Suppressor macrophage (primary cell): ENCODE data around the gene ITPRIP.

Experiments
- DNase-seq, 4 experiments: peaks; one replicate each; pipeline ENCODE4 v3.0.0-alpha.2; 2020 to 2022

Gene ITPRIP

DNA sequence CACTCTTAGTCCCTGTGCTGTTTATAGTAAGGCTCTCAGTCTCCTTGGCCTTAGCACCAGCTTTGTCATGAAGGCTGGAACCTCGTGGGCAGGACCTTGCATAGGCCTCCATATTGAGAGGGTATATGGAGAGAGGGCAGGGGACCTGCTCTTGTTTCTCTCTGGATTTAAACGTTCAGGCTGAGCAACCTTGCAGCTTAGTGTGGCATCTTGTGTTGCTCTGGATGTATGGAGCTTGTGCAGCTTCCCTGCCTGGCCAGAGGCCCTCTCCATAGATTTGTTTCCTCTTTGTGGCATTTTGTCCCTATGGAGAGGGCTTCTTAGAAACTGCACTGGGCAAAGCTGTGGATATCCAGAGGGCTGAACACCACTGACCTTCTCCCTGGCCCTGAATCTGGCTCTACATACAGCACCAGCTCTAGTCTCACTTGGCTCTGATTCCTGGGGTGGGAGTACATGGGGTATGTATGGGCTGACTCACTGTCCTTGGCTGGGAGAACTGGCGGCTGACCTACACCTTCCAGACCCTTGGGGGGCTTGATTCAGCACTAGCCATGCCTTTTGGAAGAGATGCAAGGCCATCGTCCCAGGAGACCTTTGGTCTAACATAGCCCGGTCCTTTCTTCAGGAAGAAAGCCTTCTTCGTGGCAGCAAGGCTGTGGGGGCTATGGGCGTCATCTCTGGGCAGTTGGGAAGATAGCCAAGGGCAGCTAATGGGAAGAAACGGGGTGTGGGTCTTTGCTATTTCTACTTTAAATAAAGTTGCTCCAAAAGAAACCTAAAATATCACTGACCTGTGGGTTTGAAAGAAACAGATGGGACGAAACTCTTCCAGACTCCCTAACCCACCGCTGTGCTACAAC is 30.5 kb downstream of the ITPRIP start:
- peak in 2 of 4 experiments; percentile 2 to 7 for DNase-seq

- DNase-seq: peak in 1 of 4 experiments; percentile 9
These were observed 31.4 kb downstream of the ITPRIP start for GRCh38 chr10:104306897-104307296.

DNA sequence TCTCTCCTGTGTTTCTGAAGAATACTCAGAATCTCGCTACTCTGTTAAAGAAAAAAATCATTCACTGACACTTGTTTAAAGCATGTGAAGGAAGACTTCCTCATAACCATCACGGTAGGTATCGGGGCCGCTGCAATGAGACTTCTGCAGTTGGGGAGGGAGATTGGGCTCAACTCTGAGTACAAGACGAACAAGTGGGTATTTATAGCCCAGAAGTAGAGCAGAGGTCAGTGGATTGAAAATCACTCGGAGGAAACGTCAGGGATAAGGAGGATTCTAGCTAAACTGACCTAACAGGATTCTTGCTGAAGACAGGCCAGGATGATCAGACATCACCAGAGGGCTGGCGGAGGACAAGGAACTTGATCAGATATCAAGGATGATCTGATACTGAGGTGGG is 33.3 kb downstream of the ITPRIP start:
- DNase-seq: peak in 1 of 4 experiments; percentile 11

- DNase-seq: no peak
These were observed 33.9 kb downstream of the ITPRIP start for GRCh38 chr10:104304356-104304745.

- peak in 1 of 4 experiments; percentile 4 for DNase-seq
These were observed 34.5 kb downstream of the ITPRIP start for GRCh38 chr10:104303594-104304355.

- no peak for DNase-seq
These were observed 36.2 kb downstream of the ITPRIP start for GRCh38 chr10:104301907-104302690.

GRCh38 chr10:104300736-104301292 is 37.5 kb downstream of the ITPRIP start:
- peak in 2 of 4 experiments; percentile 35 to 40 for DNase-seq

DNA sequence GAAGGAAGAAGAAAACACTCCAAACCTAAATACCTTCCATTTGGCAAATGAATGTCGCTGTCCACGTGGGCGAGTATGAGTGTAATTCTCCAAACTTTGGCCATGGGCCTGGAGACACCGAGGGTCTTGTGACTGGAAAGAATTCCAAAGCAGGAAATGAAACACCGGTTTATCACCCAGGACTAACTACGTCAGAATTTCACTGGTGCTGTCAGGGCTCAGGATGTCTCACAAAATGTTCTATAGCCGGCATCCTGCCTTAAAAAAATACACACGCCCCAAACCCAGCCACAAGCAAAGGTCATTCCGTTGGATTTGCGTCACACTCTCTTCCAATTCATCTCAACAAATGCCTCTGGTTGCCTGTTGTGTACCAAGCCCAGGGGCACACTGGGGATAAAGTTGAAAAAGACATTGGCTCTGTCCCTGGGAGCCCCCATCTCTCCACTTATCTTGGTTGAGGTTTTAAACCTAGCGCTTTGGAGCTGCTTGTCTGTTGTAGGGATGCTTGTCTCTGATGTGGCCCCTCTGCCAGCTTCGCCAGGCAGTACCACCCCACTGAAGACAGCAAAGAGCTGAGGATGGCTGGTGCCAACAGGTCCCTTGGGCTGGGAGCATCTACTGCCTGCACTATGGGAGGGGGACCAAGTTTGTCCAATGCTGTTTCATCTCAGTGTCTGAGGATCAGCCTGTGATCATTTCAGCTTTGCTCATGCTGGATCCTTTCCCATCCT is 38.1 kb downstream of the ITPRIP start:
- no peak for DNase-seq

DNA sequence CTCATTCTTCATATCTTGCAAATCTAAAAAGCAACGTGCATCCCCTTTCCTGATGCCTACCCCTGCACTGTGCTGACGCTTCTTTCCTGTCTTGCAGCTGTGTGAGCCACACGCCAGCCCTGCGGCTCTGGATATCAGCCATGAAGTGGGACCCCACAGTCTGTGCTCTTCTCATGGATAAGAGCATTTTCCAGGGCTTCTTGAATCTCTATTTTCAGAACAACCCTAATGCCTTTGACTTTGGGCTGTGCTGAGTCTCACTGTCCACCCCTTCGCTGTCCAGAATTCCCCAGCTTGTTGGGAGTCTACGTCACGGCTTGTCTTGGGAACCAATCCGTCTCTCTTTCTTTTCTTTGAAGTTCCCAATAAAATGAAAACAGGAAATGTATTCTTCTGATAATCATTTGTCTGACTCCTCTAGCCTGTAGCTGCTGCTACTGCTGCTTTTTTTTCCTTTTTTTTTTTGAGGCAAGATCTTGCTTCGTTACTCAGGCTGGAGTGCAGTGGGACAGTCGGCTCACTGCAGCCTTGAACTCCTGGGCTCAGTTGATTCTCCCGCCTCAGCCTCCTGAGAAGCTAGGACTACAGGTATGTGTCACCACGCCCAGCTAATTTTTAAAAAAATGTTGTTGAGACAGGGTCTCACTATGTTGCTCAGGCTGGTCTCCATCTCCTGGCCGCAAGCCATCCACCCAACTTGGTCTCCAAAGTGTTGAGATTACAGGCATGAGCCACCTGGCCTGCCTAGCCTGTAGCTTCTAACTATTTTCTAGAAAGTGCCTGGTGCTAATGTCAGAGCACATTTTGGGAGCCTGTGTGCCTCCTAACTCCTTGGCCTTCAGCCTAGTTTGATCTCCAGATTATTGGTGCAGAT is 39.0 kb downstream of the ITPRIP start:
- DNase-seq: no peak

GRCh38 chr10:104297697-104298660 is 40.3 kb downstream of the ITPRIP start:
- DNase-seq: peak in 1 of 4 experiments; percentile 37

- DNase-seq: no peak
These were observed 41.4 kb downstream of the ITPRIP start for GRCh38 chr10:104296687-104297436.

- DNase-seq: no peak
These were observed 44.4 kb downstream of the ITPRIP start for GRCh38 chr10:104293781-104294321.

GRCh38 chr10:104293011-104293410 is 45.3 kb downstream of the ITPRIP start:
- peak in 3 of 4 experiments; percentile 36 to 63 (median 58) for DNase-seq

DNA sequence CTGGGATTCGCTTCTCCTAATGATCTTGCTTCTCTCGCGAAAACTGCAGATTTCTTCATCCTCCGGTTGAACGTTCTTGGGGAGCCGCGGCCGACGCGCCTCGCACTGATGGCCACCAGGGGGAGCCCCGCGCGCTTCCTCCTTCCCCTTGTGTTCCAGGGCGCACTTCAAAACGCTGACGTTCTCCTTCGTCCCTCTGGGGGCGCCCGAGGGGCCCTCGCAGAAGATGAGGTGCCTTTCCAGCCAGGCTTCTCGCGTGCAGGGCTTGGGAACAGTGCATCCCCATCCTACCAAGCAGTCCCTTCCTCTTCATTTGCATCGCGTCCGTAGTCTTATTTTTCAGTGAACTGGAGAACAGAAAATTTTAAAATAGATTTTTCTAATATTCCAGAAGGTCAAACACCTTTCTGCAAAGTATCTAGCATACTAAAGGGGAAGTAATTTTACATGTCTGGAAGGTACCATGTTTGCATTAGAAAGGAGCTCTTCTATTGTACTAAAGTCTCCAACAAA is 46.8 kb downstream of the ITPRIP start:
- peak; percentile 93 to 97 (median 96) for DNase-seq

DNA sequence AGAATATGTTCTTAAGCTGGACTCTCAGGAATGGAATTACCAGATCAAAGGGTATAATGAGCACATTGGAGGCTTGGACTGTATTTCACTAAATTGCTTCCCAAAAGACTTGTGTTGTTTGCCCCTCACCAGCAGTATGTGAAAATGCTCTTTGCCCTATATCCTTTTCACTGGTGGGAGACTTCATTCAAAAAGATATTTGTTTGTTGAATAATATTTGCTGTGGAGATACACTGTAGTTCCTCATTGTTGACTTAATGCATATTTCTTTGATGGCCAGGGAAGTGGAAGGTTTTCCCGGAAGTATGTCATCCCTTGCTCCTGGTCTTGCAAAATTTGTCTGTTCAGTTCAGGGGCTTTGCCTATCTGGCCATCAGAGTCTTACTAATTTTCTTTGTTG is 49.9 kb downstream of the ITPRIP start:
- DNase-seq: no peak

DNA sequence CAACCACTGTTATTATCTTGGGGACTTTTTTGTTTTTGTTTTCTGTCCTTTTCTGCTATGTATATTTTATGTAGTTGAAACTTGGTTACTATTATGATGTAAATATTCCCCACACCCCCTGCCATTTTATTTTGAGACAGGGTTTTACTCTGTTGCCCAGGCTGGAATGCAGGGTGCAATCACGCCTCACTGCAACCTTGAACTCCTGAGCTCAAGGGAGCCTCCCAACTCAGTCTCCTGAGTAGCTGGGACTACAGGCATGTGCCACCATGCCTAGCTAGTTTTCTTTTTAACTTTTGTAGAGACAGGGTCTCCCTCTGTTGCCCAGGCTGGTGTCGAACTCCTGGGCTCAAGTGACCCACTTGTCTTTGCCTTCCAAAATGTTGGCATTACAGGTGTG is 51.3 kb downstream of the ITPRIP start:
- DNase-seq: no peak

- no peak for DNase-seq
These were observed 53.4 kb downstream of the ITPRIP start for GRCh38 chr10:104284846-104285245.

DNA sequence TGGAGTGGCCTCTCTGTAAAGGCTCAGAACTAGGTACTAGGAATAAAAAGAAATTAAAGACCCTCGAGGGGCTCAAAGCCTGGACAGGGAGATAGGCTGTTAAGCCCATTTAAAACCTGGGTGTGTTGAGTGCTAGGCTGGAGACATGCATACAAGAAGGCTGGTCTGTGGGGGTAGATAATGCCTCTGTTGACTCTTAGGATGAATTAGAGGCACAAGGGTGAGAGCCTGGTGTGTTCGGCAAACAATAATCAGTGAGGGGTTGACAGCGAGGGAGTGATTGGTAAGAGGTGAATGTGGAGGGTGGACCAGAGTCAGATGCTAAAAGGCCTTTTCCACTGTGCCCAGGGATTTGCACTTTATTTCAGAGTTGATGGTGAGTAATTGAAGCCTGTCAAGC is 56.6 kb downstream of the ITPRIP start:
- no peak for DNase-seq
